DND-41 (cell line): Measurements from ENCODE around the gene SLC15A1.

Experiments
- ATAC-seq: fragments of 200-7000 bp; cut with Tn5 transposase; 3 replicates; pipeline ENCODE4 v1.9.1; 2021; ENCODE audit warnings: low read depth; ENCODE audit not compliant: insufficient read depth
- DNase-seq: peaks from one replicate; pipeline ENCODE4 v3.0.0-alpha.2; 2020
- H2AFZ ChIP-seq: 2 replicates; pipeline ENCODE4 v1.6.0; 2012; ENCODE audit warnings: low read depth, low read length
- H3K27ac ChIP-seq: 2 replicates; pipeline ENCODE4 v1.5.1; 2012; ENCODE audit warnings: low read length, inconsistent platforms
- H3K27me3 ChIP-seq: fragments of 200-600 bp; sonication (generic); 2 replicates; pipeline ENCODE4 v1.6.0; 2012; ENCODE audit warnings: low read length, mild to moderate bottlenecking, inconsistent platforms; ENCODE audit not compliant: insufficient read depth, poor library complexity
- H3K36me3 ChIP-seq: 2 replicates; pipeline ENCODE4 v1.5.1; 2012; ENCODE audit warnings: low read length, inconsistent platforms; ENCODE audit not compliant: insufficient read depth
- H3K4me1 ChIP-seq: 2 replicates; pipeline ENCODE4 v1.5.1; 2012; ENCODE audit warnings: mild to moderate bottlenecking, low read length; ENCODE audit not compliant: insufficient read depth
- H3K4me2 ChIP-seq: 2 replicates; pipeline ENCODE4 v1.6.0; 2012; ENCODE audit warnings: mild to moderate bottlenecking, moderate library complexity, low read length, inconsistent platforms; ENCODE audit not compliant: insufficient read depth
- H3K4me3 ChIP-seq, 2 experiments: fragments of 200-600 bp in 1 of 2; shearing (Covaris generic) in 1 of 2; 2 replicates each; pipeline ENCODE4 v1.5.1; 2012 to 2016; ENCODE audit warnings: inconsistent platforms in 2 of 2, low read length in 2 of 2, mild to moderate bottlenecking in 2 of 2, low read depth in 1 of 2, moderate library complexity in 1 of 2
- H3K79me2 ChIP-seq: 2 replicates; pipeline ENCODE4 v1.6.0; 2012; ENCODE audit warnings: low read length, inconsistent platforms; ENCODE audit not compliant: insufficient read depth
- H3K9ac ChIP-seq: 2 replicates; pipeline ENCODE4 v1.6.0; 2012; ENCODE audit warnings: low read depth, mild to moderate bottlenecking, inconsistent platforms, low read length, moderate library complexity
- H3K9me3 ChIP-seq: 2 replicates; pipeline ENCODE4 v1.5.1; 2012; ENCODE audit warnings: low read length, moderate library complexity, mild to moderate bottlenecking, inconsistent platforms; ENCODE audit not compliant: insufficient read depth, severe bottlenecking
- H4K20me1 ChIP-seq: 2 replicates; pipeline ENCODE4 v1.6.0; 2012; ENCODE audit warnings: low read length; ENCODE audit not compliant: insufficient read depth
- EZH2 ChIP-seq: IDR thresholded peaks from 3 replicates; pipeline ENCODE4 v1.6.1; 2012; ENCODE audit warnings: borderline replicate concordance, low read depth, mild to moderate bottlenecking, moderate library complexity, low read length, inconsistent platforms; ENCODE audit not compliant: severe bottlenecking
- TF ChIP-seq, protein P1 (sequence below): IDR thresholded peaks from 2 replicates; pipeline ENCODE4 v1.5.1; 2012; ENCODE audit warnings: borderline replicate concordance, low read length, moderate library complexity, mild to moderate bottlenecking; ENCODE audit not compliant: poor library complexity, severe bottlenecking; ENCODE audit errors: extremely low read depth

The SLC15A1 gene

DNA sequence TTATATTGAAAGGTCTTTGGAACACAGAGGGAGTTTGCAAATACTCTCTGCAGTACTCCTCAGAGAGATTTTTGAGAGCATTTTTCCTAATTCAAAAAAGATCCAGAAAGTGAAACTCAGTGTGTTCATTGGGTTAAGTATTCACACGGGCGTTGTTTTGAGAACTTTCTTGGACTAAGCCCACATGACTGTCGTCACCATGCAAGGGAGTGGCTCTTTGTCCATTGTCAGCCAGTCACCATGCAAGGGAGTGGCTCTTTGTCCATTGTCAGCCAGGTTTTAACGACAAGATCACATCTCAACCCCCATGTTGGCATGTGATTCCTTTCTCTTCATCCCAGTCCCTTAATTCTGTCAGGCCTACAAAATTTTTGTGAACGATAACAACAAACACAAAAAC lies 94.3 kb downstream of the SLC15A1 start:
- DNase-seq = no peak
- no peaks in the 10 kb centered on the region for H4K20me1 ChIP-seq
- ATAC-seq = no peak
- H3K27ac ChIP-seq = no peak overlapping the region
- H3K79me2 ChIP-seq = no peaks in the 10 kb centered on the region
- no peak overlapping the region for H3K9ac ChIP-seq
- 0 out of 2 replicates have a peak, but pooled peaks cover 2% of the 10 kb centered on the region for H3K4me1 ChIP-seq
- no peak overlapping the region for H3K4me3 ChIP-seq
- H3K4me2 ChIP-seq = no peak overlapping the region
- H2AFZ ChIP-seq = no peak overlapping the region
- H3K9me3 ChIP-seq = no peaks in the 10 kb centered on the region
- TF ChIP-seq, protein P1, sequence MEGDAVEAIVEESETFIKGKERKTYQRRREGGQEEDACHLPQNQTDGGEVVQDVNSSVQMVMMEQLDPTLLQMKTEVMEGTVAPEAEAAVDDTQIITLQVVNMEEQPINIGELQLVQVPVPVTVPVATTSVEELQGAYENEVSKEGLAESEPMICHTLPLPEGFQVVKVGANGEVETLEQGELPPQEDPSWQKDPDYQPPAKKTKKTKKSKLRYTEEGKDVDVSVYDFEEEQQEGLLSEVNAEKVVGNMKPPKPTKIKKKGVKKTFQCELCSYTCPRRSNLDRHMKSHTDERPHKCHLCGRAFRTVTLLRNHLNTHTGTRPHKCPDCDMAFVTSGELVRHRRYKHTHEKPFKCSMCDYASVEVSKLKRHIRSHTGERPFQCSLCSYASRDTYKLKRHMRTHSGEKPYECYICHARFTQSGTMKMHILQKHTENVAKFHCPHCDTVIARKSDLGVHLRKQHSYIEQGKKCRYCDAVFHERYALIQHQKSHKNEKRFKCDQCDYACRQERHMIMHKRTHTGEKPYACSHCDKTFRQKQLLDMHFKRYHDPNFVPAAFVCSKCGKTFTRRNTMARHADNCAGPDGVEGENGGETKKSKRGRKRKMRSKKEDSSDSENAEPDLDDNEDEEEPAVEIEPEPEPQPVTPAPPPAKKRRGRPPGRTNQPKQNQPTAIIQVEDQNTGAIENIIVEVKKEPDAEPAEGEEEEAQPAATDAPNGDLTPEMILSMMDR = no peak
- no peak for TF ChIP-seq EZH2
- H3K27me3 ChIP-seq = peaks cover 3% of the 10 kb centered on the region
- no peaks in the 10 kb centered on the region for H3K36me3 ChIP-seq

DNA sequence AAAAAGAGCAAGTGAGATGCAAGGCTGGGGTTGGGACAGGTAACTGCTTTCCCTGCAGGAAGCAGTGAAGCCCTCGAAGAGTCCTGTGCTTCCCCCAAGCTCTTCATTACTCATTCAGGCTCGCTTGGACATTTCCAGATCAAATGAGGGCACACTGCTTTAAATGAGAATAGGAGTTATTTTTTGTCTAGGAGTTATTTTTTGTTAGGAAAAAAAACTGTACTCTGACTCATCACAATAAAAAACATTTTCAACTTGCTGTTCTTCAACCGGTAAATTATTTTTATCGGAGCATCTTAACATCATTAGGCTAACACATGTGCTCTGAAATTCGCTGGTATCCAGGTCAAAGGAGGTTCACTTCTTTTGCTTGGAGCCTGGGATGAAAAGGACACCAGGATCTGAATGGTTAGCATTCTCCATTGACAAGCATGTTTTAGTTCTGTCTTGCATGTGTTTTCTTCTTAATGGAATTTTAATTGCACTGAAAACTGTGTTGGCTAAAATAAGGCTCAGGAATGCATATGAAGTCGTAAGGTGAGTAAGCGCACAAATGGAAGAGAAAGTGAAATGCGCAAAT lies 94.9 kb downstream of the SLC15A1 start:
- TF ChIP-seq EZH2 = no peak
- TF ChIP-seq, protein P1 = no peak
- Histone ChIP-seq H3K27ac (no peak overlapping the region), H3K27me3 (peaks cover 6% of the 10 kb centered on the region), H4K20me1 (no peaks in the 10 kb centered on the region), H3K36me3 (no peaks in the 10 kb centered on the region), H2AFZ (no peak overlapping the region), H3K4me3 (no peak overlapping the region), H3K9me3 (no peaks in the 10 kb centered on the region), H3K79me2 (no peaks in the 10 kb centered on the region), H3K9ac (no peak overlapping the region), H3K4me2 (no peak overlapping the region), H3K4me1 (0 out of 2 replicates have a peak, but pooled peaks cover 2% of the 10 kb centered on the region)
- DNase-seq (no peak), ATAC-seq (no peak)

DNA sequence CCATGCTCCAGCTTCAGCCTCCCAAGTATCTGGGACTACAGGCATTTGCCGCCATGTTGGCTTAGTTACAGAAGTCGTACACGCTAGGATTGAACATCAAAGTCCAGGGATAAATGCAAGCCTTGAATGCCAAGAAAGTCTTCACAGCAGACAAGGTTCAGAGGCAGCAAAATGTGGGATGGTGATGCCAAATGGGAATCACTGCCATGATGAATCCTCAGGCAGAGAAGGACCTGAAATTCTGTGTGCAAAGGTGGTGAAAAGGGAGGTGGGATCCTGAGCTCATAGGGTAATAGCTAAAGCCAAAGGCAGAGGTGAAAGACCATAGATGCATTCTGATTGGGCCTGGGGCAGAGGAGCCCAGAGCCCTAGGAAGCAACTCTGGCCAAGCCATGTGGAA lies 96.2 kb downstream of the SLC15A1 start:
- 0 out of 2 replicates have a peak, but pooled peaks cover 2% of the 10 kb centered on the region for H3K4me1 ChIP-seq
- H3K9ac ChIP-seq = no peak overlapping the region
- H4K20me1 ChIP-seq = no peaks in the 10 kb centered on the region
- no peak overlapping the region for H3K4me3 ChIP-seq
- H3K27ac ChIP-seq = no peak overlapping the region
- no peaks in the 10 kb centered on the region for H3K36me3 ChIP-seq
- TF ChIP-seq EZH2 = no peak
- TF ChIP-seq, protein P1 = no peak
- peaks cover 6% of the 10 kb centered on the region for H3K27me3 ChIP-seq
- no peak overlapping the region for H2AFZ ChIP-seq
- no peaks in the 10 kb centered on the region for H3K9me3 ChIP-seq
- DNase-seq (no peak), ATAC-seq (no peak)
- H3K4me2 ChIP-seq = no peak overlapping the region
- H3K79me2 ChIP-seq = no peaks in the 10 kb centered on the region
